ENCODE results near the gene SLC35D2. TPM values are rescaled to one million over a fixed set of nuclear protein-coding genes. Genes with fewer than 3 reads are reported as not detected.

SLC35D2 gene
- total RNA-seq, result 17.0 and 20.4 TPM in 2 replicates

DNA sequence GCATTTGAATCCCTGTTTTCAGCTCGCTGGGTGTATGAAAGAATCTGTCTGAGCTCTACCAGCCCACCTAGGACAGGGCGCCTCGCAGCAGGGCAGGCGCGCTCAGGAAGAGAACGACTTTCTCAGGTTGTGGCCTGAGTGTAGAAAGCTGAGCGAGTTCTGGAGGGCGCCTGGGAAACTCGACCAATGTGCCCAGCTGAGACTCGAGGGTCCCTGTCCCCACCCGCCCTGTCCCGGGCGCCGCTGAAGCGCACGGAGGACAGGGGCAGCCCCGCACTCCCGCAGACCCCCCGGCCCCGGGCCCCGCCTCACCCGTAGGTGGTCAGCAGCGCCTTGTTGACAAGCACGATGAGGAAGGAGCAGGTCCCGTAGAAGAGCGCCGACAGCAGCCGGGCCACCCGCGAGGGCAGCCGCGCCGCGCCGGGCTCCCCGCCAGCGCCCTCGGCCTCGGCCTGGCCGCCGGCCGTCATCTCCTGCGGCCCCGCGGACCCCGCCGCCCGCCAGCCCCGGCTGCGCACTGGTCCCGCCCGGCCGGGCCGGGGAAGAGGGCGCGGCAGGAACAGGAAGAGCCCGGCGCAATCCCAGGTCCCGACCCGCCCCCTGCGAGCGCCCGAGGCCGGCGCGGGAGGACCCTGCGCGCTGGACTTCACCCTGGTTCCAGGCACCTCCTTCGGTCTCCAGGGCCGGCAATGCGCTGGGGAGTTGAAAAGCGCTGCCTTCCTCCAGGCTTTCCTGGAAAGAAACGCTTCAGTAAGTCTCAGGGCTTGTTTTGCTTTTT is at the start of gene SLC35D2:
SLC35D2 (minus strand) TSS at position 547 of the 778 bp plus-strand sequence; CDS start at position 470, 77 bp downstream.

DNA sequence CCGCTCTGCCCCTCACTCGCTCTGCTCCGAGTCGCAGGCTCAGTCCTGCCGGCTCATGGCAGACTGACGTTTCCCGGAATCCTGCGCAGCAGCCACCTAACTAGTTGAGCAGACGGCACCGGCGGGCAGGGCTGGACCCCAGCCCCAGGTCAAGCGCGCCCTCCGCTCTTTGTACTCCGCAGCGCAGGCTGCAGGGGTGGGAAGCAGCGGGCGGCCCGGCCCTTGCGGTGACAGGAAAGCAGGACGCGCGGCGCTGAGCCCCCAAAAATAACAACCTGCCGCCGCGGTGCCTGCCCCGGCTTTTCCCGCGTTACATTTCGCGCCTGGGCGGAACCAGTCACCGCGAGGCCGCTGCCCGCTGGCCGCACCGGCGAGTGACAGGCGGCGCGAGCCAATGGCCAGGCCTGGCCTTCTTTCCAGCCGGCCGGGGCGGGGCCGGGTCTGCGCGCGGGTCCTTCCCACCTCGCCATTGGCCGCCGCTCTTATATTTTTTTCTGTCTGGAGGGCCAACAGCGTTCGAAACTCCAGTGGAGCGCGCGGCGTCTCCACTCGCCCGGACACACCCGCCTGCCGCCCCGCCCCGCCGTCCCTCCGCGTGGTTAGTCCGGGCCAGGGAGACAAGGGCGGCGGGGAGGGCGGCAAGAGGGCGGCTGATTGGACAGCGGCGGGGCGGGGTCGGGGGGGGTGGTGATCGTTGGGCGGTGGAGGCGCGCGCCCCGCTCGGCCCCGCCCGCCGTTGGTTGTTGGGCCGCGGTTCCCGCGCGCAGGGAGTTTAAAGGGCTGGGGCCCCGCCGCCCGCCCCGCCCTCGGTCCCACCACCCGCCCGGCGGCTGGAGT is 34.8 kb upstream of the SLC35D2 start, which contains the start of gene ZNF367:
ZNF367 (minus strand) TSS at position 288 of the 837 bp plus-strand sequence. CDS start 338 bp downstream, outside the sequence.

GRCh38 chr9:96302021-96302420 is 81.5 kb downstream of the SLC35D2 start, which contains the start of gene HSD17B3:
Gene HSD17B3, minus strand, starts transcription at chr9:96302176. Its CDS starts 72 bp downstream, at chr9:96302104.

Other genes starting within 250 kb of the SLC35D2 start
- 0.13 TPM in 1 of 2 replicates, not detected in the other for gene HSD17B3, start 81.5 kb downstream of the SLC35D2 start, total RNA-seq
- 10.1 and 15.9 TPM in 2 replicates for gene ZNF367, start 34.7 kb upstream of the SLC35D2 start, total RNA-seq
- gene HABP4, start 66.5 kb upstream of the SLC35D2 start, total RNA-seq, result 26.2 and 44.7 TPM in 2 replicates
- gene CDC14B, start 236.1 kb upstream of the SLC35D2 start, total RNA-seq, result 22.1 and 33.7 TPM in 2 replicates

All from aortic smooth muscle cell (primary cell).